GM10248 (cell line): ENCODE data around the gene SP8.
"Not testable (repeated sequence)": the region's sequence is repeated elsewhere in the genome, so short reads cannot be mapped to it uniquely, and the experiment has no call there.

Experiments used
- CTCF ChIA-PET: fragments of 300-600 bp; sonication (Branson Sonifier 250); formaldehyde crosslinking; extraction: SDS; loops from one replicate; lab custom pipeline; 2021; ENCODE audit warnings: antibody characterized with exemption; lab: Yijun Ruan, JAX
- POLR2A ChIA-PET: fragments of 350-650 bp; sonication (Branson Sonifier 250); formaldehyde crosslinking; extraction: SDS; loops from one replicate; lab custom pipeline; 2020; ENCODE audit warnings: antibody characterized with exemption; lab: Yijun Ruan, JAX
- DNase-seq: peaks from one replicate; pipeline ENCODE4 v3.0.0; 2012; ENCODE audit errors: extremely low spot score
- CTCF ChIP-seq: IDR thresholded peaks from 2 replicates; pipeline ENCODE4 v1.5.1; 2012; ENCODE audit warnings: mild to moderate bottlenecking, low read depth; ENCODE audit errors: extremely low read depth, missing control alignments, control extremely low read depth

SP8 gene

GRCh38 chr7:20786779-20787659 lies at the start of gene SP8:
TSS of gene SP8 (minus strand) at chr7:20786886. CDS start at chr7:20786798, 88 bp downstream.
- no peak for TF ChIP-seq CTCF
- CTCF ChIA-PET, result no interaction called here
- POLR2A ChIA-PET, result no interaction called here
- DNase-seq, result peak; percentile 47

- CTCF ChIA-PET, result interaction anchor here (1.9 kb wide), 1 partner anchor 40 kb away, joined by 4 read pairs; no protein-coding TSS in a partner anchor
- DNase-seq, POLR2A ChIA-PET: not testable (repeated sequence)
Observed at GRCh38 chr7:20836424-20836823, 49.7 kb upstream of the SP8 start.

GRCh38 chr7:20835111-20835750 lies 48.5 kb upstream of the SP8 start:
- no peak for DNase-seq
- ChIA-PET CTCF (no interaction called here), POLR2A (no interaction called here)
- no peak for TF ChIP-seq CTCF

GRCh38 chr7:20834656-20835055 lies 48.0 kb upstream of the SP8 start:
- no peak for DNase-seq
- peak; percentile 10 for TF ChIP-seq CTCF
- ChIA-PET CTCF (interaction anchor here (1.0 kb wide), 1 partner anchor 23 kb away, joined by 3 read pairs; no protein-coding TSS in a partner anchor), POLR2A (no interaction called here)

GRCh38 chr7:20831956-20832355 lies 45.3 kb upstream of the SP8 start:
- ChIA-PET CTCF (interaction anchor here (1.3 kb wide), 1 partner anchor 28 kb away, joined by 3 read pairs; no protein-coding TSS in a partner anchor), POLR2A (no interaction called here)
- no peak for TF ChIP-seq CTCF
- DNase-seq, result no peak

- no peak for TF ChIP-seq CTCF
- POLR2A ChIA-PET, result no interaction called here
- CTCF ChIA-PET, result interaction anchor here (1.3 kb wide), 1 partner anchor 28 kb away, joined by 3 read pairs; no protein-coding TSS in a partner anchor
- DNase-seq, result no peak
Observed at GRCh38 chr7:20831451-20831850, 44.8 kb upstream of the SP8 start.
